Panc1 (cell line): ENCODE measurements around the gene PEX16. TPM values are rescaled to one million over a fixed set of nuclear protein-coding genes. Genes with fewer than 3 reads are reported as not detected.

Source experiments
- ATAC-seq: fragments of 200-7000 bp; cut with Tn5 transposase; 2 replicates; pipeline ENCODE4 v1.9.1; 2020; ENCODE audit warnings: mild to moderate bottlenecking, moderate library complexity
- BruUV-seq: library from RNA; stranded (reverse); fragments of 400-500 nt; replicated peaks from 2 replicates; lab custom pipeline; 2021; lab: Mats Ljungman, UMichigan
- CTCF ChIA-PET: fragments of 300-600 bp; sonication (Branson Sonifier 250); formaldehyde crosslinking; loops from one replicate; lab custom pipeline; 2022; ENCODE audit warnings: antibody characterized with exemption; lab: Charles Lee
- POLR2A ChIA-PET: fragments of 300-600 bp; sonication (Branson Sonifier 250); formaldehyde crosslinking; loops from one replicate; lab custom pipeline; 2022; ENCODE audit warnings: antibody characterized with exemption; lab: Charles Lee
- DNase-seq: peaks from one replicate; pipeline ENCODE4 v3.0.0-alpha.2; 2010; ENCODE audit warnings: low read depth, low spot score
- H3K27ac ChIP-seq: 2 replicates; pipeline ENCODE4 v1.5.1; 2011; ENCODE audit warnings: mild to moderate bottlenecking, low read length, inconsistent platforms
- H3K27me3 ChIP-seq: fragments of 200-500 bp; sonication (Bioruptor generic); 2 replicates; pipeline ENCODE4 v1.6.0; 2014; ENCODE audit warnings: low read length, inconsistent platforms; ENCODE audit not compliant: control insufficient read depth, insufficient read depth
- H3K36me3 ChIP-seq: fragments of 200-500 bp; sonication (Bioruptor generic); 2 replicates; pipeline ENCODE4 v1.5.1; 2014; ENCODE audit warnings: inconsistent platforms, mild to moderate bottlenecking, low read length, moderate library complexity; ENCODE audit not compliant: control insufficient read depth, insufficient read depth
- H3K4me1 ChIP-seq: 2 replicates; pipeline ENCODE4 v1.5.1; 2011; ENCODE audit warnings: inconsistent platforms, mild to moderate bottlenecking, low read length, moderate library complexity; ENCODE audit not compliant: control insufficient read depth, insufficient read depth
- H3K4me3 ChIP-seq, 2 experiments: 2 replicates each; pipeline ENCODE4 v1.5.1; 2011 to 2012; ENCODE audit warnings: low read depth in 2 of 2, low read length in 2 of 2, mild to moderate bottlenecking in 2 of 2, inconsistent platforms in 1 of 2, moderate library complexity in 1 of 2
- H3K9me3 ChIP-seq: fragments of 200-500 bp; sonication (Bioruptor generic); 2 replicates; pipeline ENCODE4 v1.5.1; 2014; ENCODE audit warnings: low read depth, mild to moderate bottlenecking, inconsistent platforms, low read length, moderate library complexity; ENCODE audit not compliant: control insufficient read depth, insufficient read depth
- CTCF ChIP-seq: fragments of 450-650 bp; IDR thresholded peaks from 2 replicates; pipeline ENCODE4 v1.5.1; 2017; ENCODE audit warnings: mild to moderate bottlenecking
- POLR2AphosphoS5 ChIP-seq: IDR thresholded peaks from 2 replicates; pipeline ENCODE4 v1.6.1; 2012; ENCODE audit warnings: mild to moderate bottlenecking, low read depth, low read length, moderate library complexity
- REST ChIP-seq, 2 experiments: IDR thresholded peaks; 2 replicates each; pipeline ENCODE4 v1.6.1; 2011 to 2012; ENCODE audit warnings: low read depth in 2 of 2, control low read depth in 1 of 2, low read length in 1 of 2, mild to moderate bottlenecking in 1 of 2, moderate library complexity in 1 of 2; ENCODE audit not compliant: insufficient read depth in 1 of 2
- SIN3A ChIP-seq: IDR thresholded peaks from 2 replicates; pipeline ENCODE4 v1.6.1; 2012; ENCODE audit warnings: low read depth, mild to moderate bottlenecking, low read length, moderate library complexity, borderline replicate concordance; ENCODE audit not compliant: insufficient read depth
- TCF7L2 ChIP-seq: IDR thresholded peaks from 2 replicates; pipeline ENCODE4 v1.6.1; 2011; ENCODE audit warnings: mild to moderate bottlenecking, low read depth, low read length, inconsistent platforms
- in situ Hi-C: cut with HindIII; loops from 2 replicates; pipeline ENCODE4 v1.10.0; 2016; ENCODE audit warnings: low sequenced_read_pairs, low pct_unique_long_range_greater_than_20kb
- intact Hi-C: fragments of 100-400 bp; cut with micrococcal nuclease; formaldehyde crosslinking; loops from one replicate; pipeline ENCODE4 v1.10.0; 2022; ENCODE audit not compliant: unreplicated experiment
- total RNA-seq: library from RNA; stranded (reverse); gene quantifications from one replicate; pipeline ENCODE4 v1.2.1, GENCODE V29; 2021; ENCODE audit not compliant: unreplicated experiment

Gene PEX16
- total RNA-seq, 1 experiment from 2014 or later = 37.5 TPM

- DNase-seq (no peak), ATAC-seq (no peak)
- H3K4me1 ChIP-seq = no peaks in the 10 kb centered on the region
- no peak overlapping the region for H3K27ac ChIP-seq
- no TSS peak for BruUV-seq
- no peak overlapping the region for H3K4me3 ChIP-seq
- ChIA-PET CTCF (no interaction called here), POLR2A (no interaction called here)
- H3K36me3 ChIP-seq = peaks cover 3% of the 10 kb centered on the region; the same call in 1 of the 2 replicates
- in situ Hi-C loops (no loop called here), intact Hi-C loops (no loop called here)
- H3K27me3 ChIP-seq = no peaks in the 10 kb centered on the region; the same call in 1 of the 2 replicates
- no peaks in the 10 kb centered on the region for H3K9me3 ChIP-seq
- TF ChIP-seq POLR2AphosphoS5 = no peak
- TF ChIP-seq CTCF = no peak
- no peak for TF ChIP-seq SIN3A
- TF ChIP-seq TCF7L2 = no peak; the same call in 1 of the 2 replicates
- TF ChIP-seq REST (IDR thresholded peaks at IDR 0.05; ENCODE audit: insufficient read depth in 1 of 2, low read depth in 2 of 2, low read length in 1 of 2) = no peak
Measured at GRCh38 chr11:45927684-45928413, 10.2 kb upstream of the PEX16 start.

GRCh38 chr11:45927332-45927683, 9.6 kb upstream of the PEX16 start:
- intact Hi-C loops (no loop called here), in situ Hi-C loops (no loop called here)
- ATAC-seq = no peak
- Histone ChIP-seq H3K4me3 (no peak overlapping the region), H3K4me1 (no peaks in the 10 kb centered on the region), H3K36me3 (peaks cover 3% of the 10 kb centered on the region; the same call in 1 of the 2 replicates), H3K9me3 (no peaks in the 10 kb centered on the region), H3K27ac (no peak overlapping the region), H3K27me3 (no peaks in the 10 kb centered on the region; the same call in 1 of the 2 replicates)
- ChIA-PET CTCF (no interaction called here), POLR2A (no interaction called here)
- no peak for DNase-seq
- no peak for TF ChIP-seq REST (IDR thresholded peaks at IDR 0.05; ENCODE audit: insufficient read depth in 1 of 2, low read depth in 2 of 2, low read length in 1 of 2)
- no peak for TF ChIP-seq SIN3A
- TF ChIP-seq CTCF = no peak
- TF ChIP-seq POLR2AphosphoS5 = no peak
- no peak for TF ChIP-seq TCF7L2
- BruUV-seq = no TSS peak
